ENCODE measurements around the gene ERICH3.

- TF ChIP-seq, protein P1, sequence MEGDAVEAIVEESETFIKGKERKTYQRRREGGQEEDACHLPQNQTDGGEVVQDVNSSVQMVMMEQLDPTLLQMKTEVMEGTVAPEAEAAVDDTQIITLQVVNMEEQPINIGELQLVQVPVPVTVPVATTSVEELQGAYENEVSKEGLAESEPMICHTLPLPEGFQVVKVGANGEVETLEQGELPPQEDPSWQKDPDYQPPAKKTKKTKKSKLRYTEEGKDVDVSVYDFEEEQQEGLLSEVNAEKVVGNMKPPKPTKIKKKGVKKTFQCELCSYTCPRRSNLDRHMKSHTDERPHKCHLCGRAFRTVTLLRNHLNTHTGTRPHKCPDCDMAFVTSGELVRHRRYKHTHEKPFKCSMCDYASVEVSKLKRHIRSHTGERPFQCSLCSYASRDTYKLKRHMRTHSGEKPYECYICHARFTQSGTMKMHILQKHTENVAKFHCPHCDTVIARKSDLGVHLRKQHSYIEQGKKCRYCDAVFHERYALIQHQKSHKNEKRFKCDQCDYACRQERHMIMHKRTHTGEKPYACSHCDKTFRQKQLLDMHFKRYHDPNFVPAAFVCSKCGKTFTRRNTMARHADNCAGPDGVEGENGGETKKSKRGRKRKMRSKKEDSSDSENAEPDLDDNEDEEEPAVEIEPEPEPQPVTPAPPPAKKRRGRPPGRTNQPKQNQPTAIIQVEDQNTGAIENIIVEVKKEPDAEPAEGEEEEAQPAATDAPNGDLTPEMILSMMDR (IDR thresholded peaks at IDR 0.05), result no peak
- no peak for TF ChIP-seq POLR2A (IDR thresholded peaks at IDR 0.05)
Measured at GRCh38 chr1:74693473-74693872, 19.9 kb upstream of the ERICH3 start.

All from heart left ventricle (tissue), 13 donors.